Prostate gland (tissue), 2 donors: Measurements from ENCODE around the gene C3orf62. TPM values are rescaled to one million over a fixed set of nuclear protein-coding genes. Genes with fewer than 3 reads are reported as not detected.

ENCODE experiments used
- DNase-seq: peaks from one replicate; pipeline ENCODE4 v3.0.0-alpha.2; 2019; ENCODE audit warnings: low spot score
- H3K27ac ChIP-seq, 2 donors: fragments of 200-600 bp; sonication (generic); 2 replicates each; pipeline ENCODE4 v1.5.1; 2017 to 2019
- H3K27me3 ChIP-seq: fragments of 200-600 bp; sonication (generic); replicated peaks from 2 replicates; pipeline ENCODE4 v1.5.1; 2019; ENCODE audit not compliant: insufficient read depth
- H3K36me3 ChIP-seq, 2 donors: fragments of 200-600 bp; sonication (generic); 1 replicate in 1 of 2; 2 replicates in 1 of 2; pipeline versions ENCODE4 v1.5.1 to v1.8.1; 2017 to 2019
- H3K4me1 ChIP-seq: fragments of 200-600 bp; sonication (generic); replicated peaks from 2 replicates; pipeline ENCODE4 v1.5.1; 2019
- H3K4me3 ChIP-seq, 2 donors: fragments of 200-600 bp; sonication (generic); 2 replicates each; pipeline ENCODE4 v1.5.1; 2017 to 2019
- H3K9me3 ChIP-seq: fragments of 200-600 bp; sonication (generic); 2 replicates; pipeline ENCODE4 v1.5.1; 2017
- POLR2A ChIP-seq: fragments of 450-650 bp; IDR thresholded peaks from one replicate; pipeline ENCODE4 v1.6.1; 2016; ENCODE audit warnings: antibody characterized with exemption, mild to moderate bottlenecking
- POLR2AphosphoS5 ChIP-seq: sonication (generic); formaldehyde crosslinking; IDR thresholded peaks from one replicate; pipeline ENCODE4 v1.6.1; 2017; ENCODE audit warnings: antibody characterized with exemption
- WGBS: methylation state at CpG from one replicate; pipeline ENCODE4 v1.1.5; 2018; 5-methylcytosine and 5-hydroxymethylcytosine counted together
- intact Hi-C: fragments of 100-400 bp; cut with DNase I; formaldehyde crosslinking; loops from one replicate; pipeline ENCODE4 v1.14.2; 2022
- total RNA-seq, 2 donors: library from RNA; depleted of rRNA; stranded (reverse); fragments of >200 nt; gene quantifications; one replicate each; pipeline ENCODE4 v1.1.0, GENCODE V29; 2016
- TF ChIP-seq, protein P1 (sequence below), 4 experiments: fragments of 200-600 bp in 2 of 4; fragments of 450-650 bp in 2 of 4; sonication (generic) in 2 of 4; IDR thresholded peaks; 1 replicate in 3 of 4; 2 replicates in 1 of 4; pipeline ENCODE4 v1.5.1; 2016 to 2019; ENCODE audit warnings: antibody characterized with exemption in 4 of 4, mild to moderate bottlenecking in 2 of 4, moderate library complexity in 2 of 4

The C3orf62 gene
- total RNA-seq, 2 donors from 2014 or later: 4.3 to 9.7 TPM

DNA sequence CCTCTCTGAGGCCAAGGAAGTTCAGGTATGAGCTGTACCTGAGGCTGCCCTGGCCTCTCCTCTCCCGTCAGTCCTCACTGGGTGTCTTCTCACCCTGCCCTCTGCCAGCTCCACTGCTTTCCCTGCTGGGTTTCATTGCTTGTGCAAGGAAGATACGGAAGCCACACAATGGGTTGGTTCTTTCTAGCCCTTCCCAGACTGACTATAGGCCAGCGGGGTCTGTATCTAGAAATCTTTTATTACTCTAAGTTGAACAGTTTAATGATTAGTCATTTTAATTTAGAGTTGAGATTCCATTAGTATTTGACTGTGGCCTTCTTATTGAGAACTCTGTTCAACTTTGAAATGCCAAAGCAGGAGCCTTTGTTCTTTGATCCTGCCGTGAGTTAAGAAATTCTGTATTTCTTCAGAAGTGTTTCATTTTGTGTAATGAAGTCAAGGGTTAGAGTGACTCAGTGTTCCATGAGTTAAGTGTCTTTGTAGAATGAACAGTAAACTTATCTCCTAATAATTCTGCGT is 16.2 kb downstream of the C3orf62 start:
- H3K9me3 ChIP-seq: no peaks in the 10 kb centered on the region
- no peak overlapping the region for H3K4me3 ChIP-seq
- WGBS: 68% methylated on average over 5 of the region's 5 CpGs
- no peak overlapping the region for H3K27ac ChIP-seq
- intact Hi-C loops: no loop called here
- no peaks in the 10 kb centered on the region for H3K27me3 ChIP-seq
- H3K36me3 ChIP-seq: no peaks in the 10 kb centered on the region
- DNase-seq: no peak
- TF ChIP-seq POLR2A (no peak), POLR2AphosphoS5 (no peak)
- TF ChIP-seq, protein P1, sequence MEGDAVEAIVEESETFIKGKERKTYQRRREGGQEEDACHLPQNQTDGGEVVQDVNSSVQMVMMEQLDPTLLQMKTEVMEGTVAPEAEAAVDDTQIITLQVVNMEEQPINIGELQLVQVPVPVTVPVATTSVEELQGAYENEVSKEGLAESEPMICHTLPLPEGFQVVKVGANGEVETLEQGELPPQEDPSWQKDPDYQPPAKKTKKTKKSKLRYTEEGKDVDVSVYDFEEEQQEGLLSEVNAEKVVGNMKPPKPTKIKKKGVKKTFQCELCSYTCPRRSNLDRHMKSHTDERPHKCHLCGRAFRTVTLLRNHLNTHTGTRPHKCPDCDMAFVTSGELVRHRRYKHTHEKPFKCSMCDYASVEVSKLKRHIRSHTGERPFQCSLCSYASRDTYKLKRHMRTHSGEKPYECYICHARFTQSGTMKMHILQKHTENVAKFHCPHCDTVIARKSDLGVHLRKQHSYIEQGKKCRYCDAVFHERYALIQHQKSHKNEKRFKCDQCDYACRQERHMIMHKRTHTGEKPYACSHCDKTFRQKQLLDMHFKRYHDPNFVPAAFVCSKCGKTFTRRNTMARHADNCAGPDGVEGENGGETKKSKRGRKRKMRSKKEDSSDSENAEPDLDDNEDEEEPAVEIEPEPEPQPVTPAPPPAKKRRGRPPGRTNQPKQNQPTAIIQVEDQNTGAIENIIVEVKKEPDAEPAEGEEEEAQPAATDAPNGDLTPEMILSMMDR (IDR thresholded peaks at IDR 0.05): no peak
- H3K4me1 ChIP-seq: no peaks in the 10 kb centered on the region

DNA sequence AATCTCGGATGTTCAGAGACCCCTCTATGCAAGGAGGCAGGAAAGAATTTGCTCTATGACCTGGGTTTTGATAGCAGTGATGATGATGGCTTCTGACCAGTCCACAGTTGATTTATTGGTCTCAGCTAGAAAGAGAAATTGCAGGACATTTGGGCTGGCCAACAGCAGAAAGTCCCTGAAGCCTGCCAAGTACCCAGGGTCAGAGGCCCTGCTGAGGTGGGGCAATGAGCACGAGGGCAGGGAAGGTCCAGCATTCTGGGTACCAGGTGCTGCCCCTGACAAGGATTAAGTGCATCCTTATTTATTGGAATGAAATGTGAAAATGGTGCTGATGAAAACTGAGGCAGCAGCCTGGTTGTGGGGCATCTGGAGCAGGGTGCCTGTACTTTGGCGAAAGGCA is 19.8 kb downstream of the C3orf62 start:
- TF ChIP-seq POLR2A (no peak), POLR2AphosphoS5 (no peak)
- TF ChIP-seq, protein P1 (IDR thresholded peaks at IDR 0.05): no peak
- DNase-seq: no peak
- intact Hi-C loops: no loop called here
- WGBS: 67% methylated on average over 3 of the region's 3 CpGs
- Histone ChIP-seq H3K4me1 (no peaks in the 10 kb centered on the region), H3K4me3 (no peak overlapping the region), H3K27me3 (no peaks in the 10 kb centered on the region), H3K27ac (no peak overlapping the region), H3K36me3 (no peaks in the 10 kb centered on the region), H3K9me3 (no peaks in the 10 kb centered on the region)

DNA sequence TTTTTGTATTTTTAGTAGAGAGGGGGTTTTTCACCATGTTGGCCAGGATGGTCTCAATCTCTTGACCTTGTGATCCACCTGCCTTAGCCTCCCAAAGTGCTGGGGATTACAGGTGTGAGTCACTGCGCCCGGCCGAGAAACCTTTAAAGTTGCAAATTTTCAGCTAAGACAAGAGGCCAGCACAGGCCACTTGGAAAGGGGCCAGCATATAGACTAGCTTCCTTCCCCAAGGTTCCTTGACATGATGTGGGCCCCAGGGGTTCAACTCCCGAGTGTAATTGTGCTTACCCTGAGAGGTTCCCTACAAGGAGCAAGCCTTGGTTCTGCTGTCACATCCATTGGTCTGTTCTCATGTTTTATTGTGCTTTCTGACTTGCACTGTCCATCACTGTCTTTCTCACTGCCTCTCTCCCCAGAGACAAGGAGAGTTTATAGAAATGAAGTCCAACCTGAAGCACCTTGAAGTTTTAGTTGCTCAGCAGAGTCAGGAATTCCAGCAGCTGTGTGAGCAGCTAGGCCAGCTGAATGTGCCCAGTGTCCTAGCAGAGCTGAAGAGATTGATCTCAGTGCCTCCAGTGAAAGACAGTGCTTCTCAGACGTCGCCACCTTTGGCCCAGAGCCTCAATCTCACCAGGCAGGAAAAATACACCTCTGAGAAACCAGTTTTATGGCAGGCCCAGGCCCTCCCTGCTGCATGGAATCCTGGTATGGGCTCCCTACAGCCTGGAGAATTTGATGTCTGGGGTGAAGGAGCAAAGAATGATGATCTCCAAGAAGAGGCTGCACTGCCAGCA is 21.1 kb downstream of the C3orf62 start:
- no peaks in the 10 kb centered on the region for H3K36me3 ChIP-seq
- intact Hi-C loops: no loop called here
- no peaks in the 10 kb centered on the region for H3K4me1 ChIP-seq
- no peaks in the 10 kb centered on the region for H3K9me3 ChIP-seq
- WGBS: 71% methylated on average over 6 of the region's 6 CpGs
- H3K27ac ChIP-seq: no peak overlapping the region
- no peaks in the 10 kb centered on the region for H3K27me3 ChIP-seq
- DNase-seq: no peak
- no peak for TF ChIP-seq POLR2AphosphoS5
- TF ChIP-seq, protein P1 (IDR thresholded peaks at IDR 0.05): no peak
- no peak for TF ChIP-seq POLR2A
- H3K4me3 ChIP-seq: no peak overlapping the region

DNA sequence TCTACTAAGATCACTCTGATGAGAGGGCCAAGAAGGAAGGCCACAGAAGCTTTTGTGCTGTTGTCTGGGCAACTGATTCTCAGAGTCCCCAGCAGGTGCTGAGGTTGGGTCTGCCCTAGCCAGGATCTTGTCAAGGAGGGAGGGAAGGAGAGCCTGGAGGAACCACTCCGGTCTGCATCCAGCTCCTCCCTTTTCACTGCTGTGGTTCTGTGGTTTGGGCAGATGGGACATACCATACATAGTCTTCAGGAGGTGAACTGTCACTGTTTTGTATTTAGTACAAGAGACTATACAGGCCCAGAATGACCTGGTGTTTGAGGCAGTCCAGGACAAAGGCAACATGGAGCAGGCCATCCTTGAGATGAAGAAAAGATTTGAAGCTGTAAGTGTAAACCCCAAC is 21.9 kb downstream of the C3orf62 start:
- Histone ChIP-seq H3K9me3 (no peaks in the 10 kb centered on the region), H3K27ac (no peak overlapping the region), H3K27me3 (no peaks in the 10 kb centered on the region), H3K36me3 (no peaks in the 10 kb centered on the region), H3K4me1 (no peaks in the 10 kb centered on the region), H3K4me3 (no peak overlapping the region)
- TF ChIP-seq, protein P1 (IDR thresholded peaks at IDR 0.05): no peak
- TF ChIP-seq POLR2A (no peak), POLR2AphosphoS5 (no peak)
- WGBS: 69% methylated on average over 1 of the region's 1 CpG
- intact Hi-C loops: no loop called here
- no peak for DNase-seq

DNA sequence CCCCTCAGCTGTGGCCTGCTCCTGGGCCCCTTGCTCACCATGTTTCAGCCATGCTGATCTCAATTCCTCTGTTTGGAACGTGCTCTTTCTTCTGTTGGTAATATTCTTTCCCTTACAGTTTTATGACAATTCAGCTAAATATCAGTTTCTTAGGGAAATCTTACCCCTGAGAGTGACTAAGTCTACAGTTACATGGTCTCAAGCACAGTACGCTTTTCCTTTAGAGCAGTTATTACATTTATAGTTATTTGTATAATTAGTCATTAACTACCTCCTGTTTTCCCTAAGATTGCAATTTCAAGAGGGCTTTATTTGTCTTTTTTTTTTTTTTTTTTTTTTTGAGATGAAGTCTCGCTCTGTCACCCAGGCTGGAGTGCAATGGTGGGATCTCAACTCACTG is 23.5 kb downstream of the C3orf62 start:
- no peak for DNase-seq
- no peak overlapping the region for H3K4me3 ChIP-seq
- no peak overlapping the region for H3K27ac ChIP-seq
- intact Hi-C loops: no loop called here
- H3K4me1 ChIP-seq: no peaks in the 10 kb centered on the region
- no peaks in the 10 kb centered on the region for H3K36me3 ChIP-seq
- 85% methylated on average over 3 of the region's 3 CpGs for WGBS
- no peak for TF ChIP-seq POLR2AphosphoS5
- TF ChIP-seq POLR2A: no peak
- TF ChIP-seq, protein P1 (IDR thresholded peaks at IDR 0.05): no peak
- no peaks in the 10 kb centered on the region for H3K27me3 ChIP-seq
- H3K9me3 ChIP-seq: no peaks in the 10 kb centered on the region
